Tibial artery (tissue), 4 donors: ENCODE data around the gene ARSI.
A peak's percentile ranks its signal among the peaks of the same experiment; 100 is the strongest.

Source experiments
- DNase-seq, 2 donors: peaks; one replicate each; pipeline ENCODE4 v3.0.0-alpha.2; 2019
- H3K27ac ChIP-seq, 2 donors: fragments of 200-600 bp; sonication (generic) in 1 of 2; 1 replicate in 1 of 2; 2 replicates in 1 of 2; pipeline ENCODE4 v1.5.1; 2018 to 2019; ENCODE audit warnings: mild to moderate bottlenecking in 1 of 2
- H3K27me3 ChIP-seq, 2 donors: fragments of 200-600 bp; sonication (generic) in 1 of 2; one replicate each; pipeline versions ENCODE4 v1.5.1 to v1.6.0; 2016 to 2019
- H3K36me3 ChIP-seq, 3 donors: fragments of 200-600 bp; sonication (generic) in 2 of 3; one replicate each; pipeline ENCODE4 v1.5.1; 2016 to 2019; ENCODE audit warnings: mild to moderate bottlenecking in 2 of 3
- H3K4me1 ChIP-seq, 4 donors: fragments of 200-600 bp; sonication (generic) in 2 of 4; 1 replicate in 3 of 4; 2 replicates in 1 of 4; pipeline ENCODE4 v1.5.1; 2016 to 2019
- H3K4me3 ChIP-seq, 2 donors: fragments of 200-600 bp; sonication (generic) in 1 of 2; 1 replicate in 1 of 2; 2 replicates in 1 of 2; pipeline ENCODE4 v1.5.1; 2018 to 2019; ENCODE audit warnings: mild to moderate bottlenecking in 2 of 2
- H3K9me3 ChIP-seq, 3 donors: fragments of 200-600 bp; sonication (generic) in 1 of 3; one replicate each; pipeline ENCODE4 v1.5.1; 2016 to 2019
- intact Hi-C: fragments of 100-400 bp; cut with DNase I; formaldehyde crosslinking; loops from one replicate; pipeline ENCODE4 v1.15.0; 2023; ENCODE audit warnings: low total_unique reads
- TF ChIP-seq, protein P1 (sequence below), 2 experiments: fragments of 200-600 bp in 1 of 2; fragments of 450-650 bp in 1 of 2; IDR thresholded peaks; one replicate each; pipeline ENCODE4 v1.5.1; 2017 to 2019; ENCODE audit warnings: antibody characterized with exemption in 2 of 2, mild to moderate bottlenecking in 1 of 2, moderate library complexity in 1 of 2

The ARSI gene

DNA sequence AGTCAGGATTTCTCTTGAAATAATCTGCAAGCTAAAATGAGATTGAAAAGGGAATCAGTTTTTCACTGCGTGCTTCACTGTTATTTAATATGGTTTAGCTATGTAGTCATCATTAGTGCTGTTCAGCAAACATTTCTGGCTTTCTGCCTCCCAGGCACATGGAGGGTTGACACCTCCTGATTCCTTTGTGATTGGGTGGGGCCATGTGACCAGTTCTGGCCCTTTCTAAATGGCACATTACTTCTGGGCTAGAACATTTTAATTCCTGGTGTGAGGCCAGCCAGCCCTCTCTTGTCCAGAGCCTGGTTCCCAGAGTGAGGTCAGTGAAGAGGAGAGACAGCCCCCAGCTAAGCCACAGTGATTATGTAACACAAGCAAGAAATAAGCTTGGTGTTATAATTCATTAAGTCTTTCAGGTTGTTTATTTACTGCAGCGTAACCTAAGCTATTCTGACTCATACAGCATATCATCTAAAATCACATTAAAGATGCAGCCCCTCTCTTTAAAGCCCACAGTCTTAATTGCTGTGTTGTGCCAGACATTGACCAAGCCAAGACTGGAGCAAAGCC, 17.4 kb upstream of the ARSI start:
- H3K36me3 ChIP-seq = no peaks in the 10 kb centered on the region
- no peaks in the 10 kb centered on the region for H3K9me3 ChIP-seq
- DNase-seq = peak; percentile 85 to 89
- H3K4me1 ChIP-seq = peaks cover 0 to 3% (median 0%) of the 10 kb centered on the region in 4 donors
- H3K27me3 ChIP-seq = no peaks in the 10 kb centered on the region
- TF ChIP-seq, protein P1, sequence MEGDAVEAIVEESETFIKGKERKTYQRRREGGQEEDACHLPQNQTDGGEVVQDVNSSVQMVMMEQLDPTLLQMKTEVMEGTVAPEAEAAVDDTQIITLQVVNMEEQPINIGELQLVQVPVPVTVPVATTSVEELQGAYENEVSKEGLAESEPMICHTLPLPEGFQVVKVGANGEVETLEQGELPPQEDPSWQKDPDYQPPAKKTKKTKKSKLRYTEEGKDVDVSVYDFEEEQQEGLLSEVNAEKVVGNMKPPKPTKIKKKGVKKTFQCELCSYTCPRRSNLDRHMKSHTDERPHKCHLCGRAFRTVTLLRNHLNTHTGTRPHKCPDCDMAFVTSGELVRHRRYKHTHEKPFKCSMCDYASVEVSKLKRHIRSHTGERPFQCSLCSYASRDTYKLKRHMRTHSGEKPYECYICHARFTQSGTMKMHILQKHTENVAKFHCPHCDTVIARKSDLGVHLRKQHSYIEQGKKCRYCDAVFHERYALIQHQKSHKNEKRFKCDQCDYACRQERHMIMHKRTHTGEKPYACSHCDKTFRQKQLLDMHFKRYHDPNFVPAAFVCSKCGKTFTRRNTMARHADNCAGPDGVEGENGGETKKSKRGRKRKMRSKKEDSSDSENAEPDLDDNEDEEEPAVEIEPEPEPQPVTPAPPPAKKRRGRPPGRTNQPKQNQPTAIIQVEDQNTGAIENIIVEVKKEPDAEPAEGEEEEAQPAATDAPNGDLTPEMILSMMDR (IDR thresholded peaks at IDR 0.05) = no peak
- no peak overlapping the region for H3K27ac ChIP-seq
- H3K4me3 ChIP-seq = no peak overlapping the region
- intact Hi-C loops = no loop called here

DNA sequence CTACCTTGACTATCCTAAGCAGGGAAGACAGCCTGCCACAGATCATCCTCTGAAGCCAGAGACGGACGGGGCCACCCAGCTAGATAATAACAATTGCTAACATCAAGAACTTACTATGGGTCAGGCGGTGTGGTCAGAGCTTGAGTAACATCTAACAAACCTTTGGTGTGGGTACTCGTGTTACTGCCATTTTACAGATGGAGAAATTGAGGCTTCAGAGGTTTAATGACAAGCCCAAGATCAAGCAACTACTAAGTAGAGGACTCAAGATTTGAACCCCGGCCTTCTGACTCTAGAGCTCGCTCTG, 16.7 kb upstream of the ARSI start:
- intact Hi-C loops = no loop called here
- DNase-seq = no peak
- TF ChIP-seq, protein P1 (IDR thresholded peaks at IDR 0.05) = no peak

DNA sequence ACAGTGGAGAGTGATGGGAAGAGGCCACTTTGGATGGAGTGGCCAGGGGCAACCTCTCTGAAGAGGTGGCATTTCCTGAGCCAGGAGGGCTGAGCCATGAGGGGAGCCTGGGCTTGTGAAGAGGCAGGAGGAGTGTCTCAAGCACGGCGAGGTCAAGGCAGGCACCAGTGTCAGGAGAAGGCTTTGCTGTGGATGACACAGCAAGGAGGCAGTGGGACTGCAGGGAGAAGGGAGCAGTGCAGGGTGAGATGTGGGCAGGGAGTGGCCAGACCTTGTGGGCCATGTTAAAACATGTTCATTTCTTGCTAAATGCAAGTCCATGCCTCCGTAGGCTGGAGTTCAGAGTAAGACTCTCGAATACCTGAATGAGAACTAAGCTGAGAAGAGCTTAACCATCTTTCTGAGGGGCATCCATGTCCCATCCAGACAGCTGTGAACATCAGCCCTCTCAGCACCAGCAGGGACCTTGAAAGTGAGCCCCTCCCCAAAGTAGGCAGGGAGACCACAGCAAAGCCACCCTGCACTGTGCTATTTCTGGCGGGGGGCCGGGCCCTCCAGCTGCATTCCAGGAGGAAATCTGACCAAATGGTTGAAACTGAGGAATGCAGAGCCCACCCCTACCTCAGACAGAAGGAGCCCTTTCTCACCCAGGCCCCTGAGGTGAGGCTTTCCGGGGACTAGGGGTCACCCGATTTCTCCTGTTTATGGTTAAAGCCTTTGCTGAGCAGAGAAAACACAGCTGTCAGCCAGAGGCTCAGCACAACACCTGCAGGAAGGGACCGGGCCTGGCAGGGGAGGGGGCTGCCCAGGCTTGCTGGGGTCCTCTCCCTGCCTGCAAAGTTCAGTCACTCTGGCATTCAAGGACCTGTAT, 16.1 kb upstream of the ARSI start:
- Histone ChIP-seq H3K4me1 (peaks cover 0 to 3% (median 0%) of the 10 kb centered on the region in 4 donors), H3K27ac (no peak overlapping the region), H3K4me3 (no peak overlapping the region), H3K36me3 (no peaks in the 10 kb centered on the region), H3K9me3 (no peaks in the 10 kb centered on the region), H3K27me3 (no peaks in the 10 kb centered on the region)
- TF ChIP-seq, protein P1 (IDR thresholded peaks at IDR 0.05) = no peak
- DNase-seq = no peak
- intact Hi-C loops = no loop called here

More for the DNA sequence above, 16.7 kb upstream of the ARSI start:
- Histone ChIP-seq H3K4me1 (peaks cover 0 to 3% (median 0%) of the 10 kb centered on the region in 4 donors), H3K9me3 (no peaks in the 10 kb centered on the region), H3K36me3 (no peaks in the 10 kb centered on the region), H3K27ac (no peak overlapping the region), H3K27me3 (no peaks in the 10 kb centered on the region), H3K4me3 (no peak overlapping the region)

DNA sequence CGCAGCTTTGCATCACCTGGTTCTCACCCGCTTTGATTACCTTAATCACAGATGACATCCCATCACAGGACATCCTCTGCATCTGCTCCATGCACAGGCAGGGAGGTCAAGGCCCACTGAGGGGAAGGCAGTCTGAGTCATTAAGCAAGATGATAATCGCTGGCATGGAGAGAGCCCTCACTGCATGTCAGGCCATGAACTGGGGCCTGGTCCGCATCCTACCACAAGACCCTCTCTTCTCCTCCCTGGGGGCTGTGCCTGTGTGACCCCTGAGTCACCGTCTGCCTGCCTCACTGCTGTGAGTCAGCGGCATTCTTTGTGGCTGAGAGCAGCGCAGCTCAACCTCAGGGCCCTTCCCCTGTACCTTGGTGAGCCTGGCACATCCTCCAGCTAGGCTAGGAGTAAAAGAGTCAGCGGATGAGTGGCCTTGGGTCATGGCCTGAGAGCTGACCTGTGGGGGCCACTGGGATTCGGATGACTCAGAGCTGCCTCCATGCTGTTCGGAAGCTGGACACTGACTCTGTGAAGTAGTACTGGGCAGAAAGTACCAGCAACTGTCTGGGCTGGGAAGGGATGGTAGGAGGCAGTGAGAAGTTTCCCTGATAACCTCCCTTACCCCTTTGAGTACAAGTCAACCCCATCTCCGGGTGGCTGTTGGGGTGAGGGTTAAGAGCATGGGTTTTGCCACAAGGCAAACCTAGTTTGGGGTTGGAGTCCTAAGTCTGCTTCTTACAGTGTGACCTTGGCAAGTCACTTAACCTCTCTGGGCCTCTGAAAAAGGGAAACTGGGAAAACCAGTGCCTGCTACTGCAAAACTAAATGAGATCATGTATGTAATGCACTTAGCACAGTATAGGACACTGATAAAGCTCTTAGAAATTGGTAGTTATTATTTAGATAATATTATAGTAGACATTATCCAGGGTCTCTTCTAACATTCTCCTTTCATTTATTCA, 14.6 kb upstream of the ARSI start:
- TF ChIP-seq, protein P1 (IDR thresholded peaks at IDR 0.05) = no peak
- Histone ChIP-seq H3K27me3 (no peaks in the 10 kb centered on the region), H3K4me1 (peaks cover 0 to 3% (median 0%) of the 10 kb centered on the region in 4 donors), H3K27ac (no peak overlapping the region), H3K4me3 (no peak overlapping the region), H3K9me3 (no peaks in the 10 kb centered on the region), H3K36me3 (no peaks in the 10 kb centered on the region)
- no peak for DNase-seq
- intact Hi-C loops = no loop called here

DNA sequence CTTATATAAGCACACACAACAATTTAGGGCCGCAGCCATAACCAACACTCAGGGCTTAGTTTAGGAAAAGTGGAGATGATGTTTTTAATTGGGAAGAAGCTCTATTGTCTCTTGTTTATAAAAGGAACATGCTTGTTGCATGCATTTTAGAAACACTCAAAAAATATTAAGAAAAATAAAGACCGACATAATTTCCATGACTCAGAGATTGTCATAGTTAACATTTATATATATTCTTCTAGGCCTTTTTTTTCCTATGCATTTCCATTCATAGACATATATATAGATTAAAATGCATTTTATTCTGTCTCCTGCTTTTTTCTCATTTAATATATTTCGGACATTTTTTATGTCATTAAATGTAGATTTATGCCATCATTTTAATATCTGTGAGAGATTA, 13.6 kb upstream of the ARSI start:
- Histone ChIP-seq H3K9me3 (no peaks in the 10 kb centered on the region), H3K27me3 (no peaks in the 10 kb centered on the region), H3K4me3 (no peak overlapping the region), H3K27ac (no peak overlapping the region), H3K36me3 (no peaks in the 10 kb centered on the region), H3K4me1 (peaks cover 0 to 3% (median 0%) of the 10 kb centered on the region in 4 donors)
- TF ChIP-seq, protein P1 (IDR thresholded peaks at IDR 0.05) = no peak
- no peak for DNase-seq
- intact Hi-C loops = no loop called here
